Measurements from ENCODE around the gene CMC2. TPM values are rescaled to one million over a fixed set of nuclear protein-coding genes. Genes with fewer than 3 reads are reported as not detected.

CMC2 gene
- total and polyA plus RNA-seq, 9 donors = 19.1 to 41.1 (median 25.9) TPM

- no peak for DNase-seq
- Histone ChIP-seq H3K9me3 (no peaks in the 10 kb centered on the region), H3K36me3 (no peaks in the 10 kb centered on the region), H3K27ac (no peak overlapping the region), H3K27me3 (no peaks in the 10 kb centered on the region), H3K4me1 (ENCODE audit: insufficient read depth) (peaks cover 1% of the 10 kb centered on the region), H3K4me3 (no peak overlapping the region)
- intact Hi-C loops (cut with DNase I) = no loop called here
- TF ChIP-seq POLR2A (IDR thresholded peaks at IDR 0.05) (no peak), EP300 (IDR thresholded peaks at IDR 0.05) (no peak), CTCF (IDR thresholded peaks at IDR 0.05) (no peak)
- 42 to 51% (median 45%) methylated on average over 3 of the region's 3 CpGs for WGBS, 3 donors
These were observed 13.9 kb downstream of the CMC2 start for GRCh38 chr16:80992676-80993293.

GRCh38 chr16:80991792-80992430, 14.8 kb downstream of the CMC2 start:
- H3K36me3 ChIP-seq = no peaks in the 10 kb centered on the region
- no peak overlapping the region for H3K4me3 ChIP-seq
- 65 to 72% (median 66%) methylated on average over 6 of the region's 6 CpGs for WGBS, 3 donors
- intact Hi-C loops (cut with DNase I) = no loop called here
- no peak for DNase-seq
- no peak overlapping the region for H3K27ac ChIP-seq
- H3K27me3 ChIP-seq = no peaks in the 10 kb centered on the region
- TF ChIP-seq CTCF (IDR thresholded peaks at IDR 0.05) = no peak
- no peak for TF ChIP-seq EP300 (IDR thresholded peaks at IDR 0.05)
- no peak for TF ChIP-seq POLR2A (IDR thresholded peaks at IDR 0.05)
- H3K4me1 ChIP-seq (ENCODE audit: insufficient read depth) = no peaks in the 10 kb centered on the region
- H3K9me3 ChIP-seq = no peaks in the 10 kb centered on the region

GRCh38 chr16:80990978-80991377, 15.7 kb downstream of the CMC2 start:
- TF ChIP-seq EP300 (IDR thresholded peaks at IDR 0.05) = no peak
- TF ChIP-seq POLR2A (IDR thresholded peaks at IDR 0.05) = no peak
- no peak for TF ChIP-seq CTCF (IDR thresholded peaks at IDR 0.05)
- Histone ChIP-seq H3K36me3 (no peaks in the 10 kb centered on the region), H3K27me3 (no peaks in the 10 kb centered on the region), H3K4me1 (ENCODE audit: insufficient read depth) (no peaks in the 10 kb centered on the region), H3K9me3 (no peaks in the 10 kb centered on the region), H3K27ac (no peak overlapping the region), H3K4me3 (no peak overlapping the region)
- no peak for DNase-seq
- intact Hi-C loops (cut with DNase I) = no loop called here
- WGBS, 3 donors = 86 to 97% (median 93%) methylated on average over 2 of the region's 2 CpGs

GRCh38 chr16:80990577-80990976, 16.1 kb downstream of the CMC2 start:
- no peaks in the 10 kb centered on the region for H3K4me1 ChIP-seq (ENCODE audit: insufficient read depth)
- 79 to 92% (median 88%) methylated on average over 3 of the region's 3 CpGs for WGBS, 3 donors
- intact Hi-C loops (cut with DNase I) = no loop called here
- no peaks in the 10 kb centered on the region for H3K9me3 ChIP-seq
- H3K27me3 ChIP-seq = no peaks in the 10 kb centered on the region
- no peaks in the 10 kb centered on the region for H3K36me3 ChIP-seq
- no peak overlapping the region for H3K4me3 ChIP-seq
- no peak for TF ChIP-seq EP300 (IDR thresholded peaks at IDR 0.05)
- no peak for TF ChIP-seq POLR2A (IDR thresholded peaks at IDR 0.05)
- no peak for TF ChIP-seq CTCF (IDR thresholded peaks at IDR 0.05)
- DNase-seq = no peak
- H3K27ac ChIP-seq = no peak overlapping the region

Measured in ovary (tissue), 9 donors.